OCI-LY3 (cell line): ENCODE measurements around the gene MAP3K5.

Experiments used
- H2AFZ ChIP-seq: fragments of 200-600, 300-600 bp; shearing (Covaris generic); 2 replicates; pipeline ENCODE4 v1.6.0; 2014; ENCODE audit warnings: antibody characterized with exemption, low read depth, low read length
- H3K27ac ChIP-seq: fragments of 200-600, 300-600 bp; sonication (generic); 2 replicates; pipeline ENCODE4 v1.5.1; 2014; ENCODE audit warnings: mild to moderate bottlenecking, low read length, moderate library complexity, mixed read lengths
- H3K27me3 ChIP-seq: fragments of 200-600, 300-600 bp; sonication (generic); 2 replicates; pipeline ENCODE4 v1.6.1; 2014; ENCODE audit warnings: low read depth, low read length, mixed read lengths
- H3K36me3 ChIP-seq: fragments of 200-600, 300-600 bp; sonication (generic); replicated peaks from 2 replicates; pipeline ENCODE3; 2014; ENCODE audit warnings: low read depth, low read length, mixed read lengths
- H3K4me1 ChIP-seq: fragments of 300-600, 200-600 bp; sonication (generic); 2 replicates; pipeline ENCODE4 v1.6.1; 2014; ENCODE audit warnings: low read length, mixed read lengths
- H3K4me2 ChIP-seq: fragments of 200-600, 300-600 bp; sonication (generic); 2 replicates; pipeline ENCODE4 v1.6.1; 2014; ENCODE audit warnings: low read length, mixed read lengths
- H3K4me3 ChIP-seq: fragments of 300-600, 200-600 bp; sonication (generic); 2 replicates; pipeline ENCODE4 v1.5.1; 2014; ENCODE audit warnings: antibody characterized with exemption, mild to moderate bottlenecking, low read length, moderate library complexity
- H3K79me2 ChIP-seq: fragments of 300-600, 200-600 bp; shearing (Covaris generic); 2 replicates; pipeline ENCODE4 v1.6.1; 2014; ENCODE audit warnings: mild to moderate bottlenecking, low read length, mixed read lengths
- H3K9ac ChIP-seq: fragments of 300-600, 200-600 bp; shearing (Covaris generic); 2 replicates; pipeline ENCODE4 v1.6.0; 2014; ENCODE audit warnings: mild to moderate bottlenecking, low read length, moderate library complexity
- H3K9me3 ChIP-seq: fragments of 200-600, 300-600 bp; shearing (Covaris generic); 2 replicates; pipeline ENCODE4 v1.6.1; 2014; ENCODE audit warnings: low read length, mixed read lengths; ENCODE audit not compliant: insufficient read depth
- H4K20me1 ChIP-seq: fragments of 200-600, 300-600 bp; sonication (generic); 2 replicates; pipeline ENCODE4 v1.6.1; 2016; ENCODE audit warnings: low read length, mixed read lengths; ENCODE audit not compliant: insufficient read depth
- CTCF ChIP-seq: fragments of 200-600, 300-600 bp; sonication (generic); IDR thresholded peaks from 2 replicates; pipeline ENCODE4 v1.5.1; 2014; ENCODE audit warnings: antibody characterized with exemption, low read length, low read depth
- EZH2phosphoT487 ChIP-seq: fragments of 200-600 bp; shearing (Covaris generic); IDR thresholded peaks from 2 replicates; pipeline ENCODE4 v1.6.1; 2018; ENCODE audit warnings: antibody characterized with exemption, mixed run types, low read depth

Gene MAP3K5

DNA sequence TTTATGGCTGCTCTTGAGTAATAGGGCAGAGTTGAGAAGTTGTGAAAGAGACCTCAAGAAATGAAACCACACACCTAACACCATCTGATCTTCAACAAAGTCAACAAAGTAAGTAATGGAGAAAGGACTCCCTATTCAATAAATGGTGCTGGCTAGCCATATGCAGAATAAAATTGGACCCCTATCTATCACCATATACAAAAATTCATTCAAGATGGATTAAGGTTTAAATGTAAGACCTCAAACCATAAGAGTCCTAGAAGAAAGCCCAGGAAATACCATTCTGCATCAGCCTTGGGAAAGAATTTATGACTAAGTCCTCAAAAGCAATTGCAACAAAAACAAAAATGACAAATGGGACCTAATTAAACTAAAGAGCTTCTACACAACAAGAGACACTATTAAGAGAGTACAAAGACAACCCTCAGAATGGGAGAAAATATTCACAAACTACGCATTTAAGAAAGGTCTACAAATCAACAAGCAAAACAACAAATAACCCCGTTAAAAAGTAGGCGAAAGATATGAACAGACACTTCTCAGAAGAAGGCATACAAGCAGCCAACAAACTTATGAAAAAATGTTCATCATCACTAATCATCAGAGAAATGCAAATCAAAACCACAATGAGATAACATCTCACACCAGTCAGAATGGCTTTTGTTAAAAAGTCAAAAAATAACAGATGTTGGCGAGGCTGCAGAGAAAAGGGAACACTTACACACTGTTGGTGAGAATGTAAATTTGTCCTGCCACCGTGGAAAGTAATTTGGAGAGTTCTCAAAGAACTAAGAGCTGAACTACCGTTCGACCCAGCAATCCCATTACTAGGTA is 4.0 kb downstream of the MAP3K5 start:
- H3K36me3 ChIP-seq: no peaks in the 10 kb centered on the region
- peaks cover 32% of the 10 kb centered on the region for H3K4me1 ChIP-seq
- H3K9ac ChIP-seq: no peak overlapping the region
- no peaks in the 10 kb centered on the region for H3K79me2 ChIP-seq
- no peak overlapping the region for H2AFZ ChIP-seq
- peaks cover 4% of the 10 kb centered on the region for H4K20me1 ChIP-seq
- H3K9me3 ChIP-seq: no peaks in the 10 kb centered on the region
- TF ChIP-seq CTCF (no peak), EZH2phosphoT487 (no peak)
- 0 out of 2 replicates have a peak, but pooled peaks cover 13% of the 10 kb centered on the region for H3K27me3 ChIP-seq
- H3K4me2 ChIP-seq: no peak overlapping the region
- H3K4me3 ChIP-seq: no peak overlapping the region
- H3K27ac ChIP-seq: no peak overlapping the region

- H3K4me3 ChIP-seq: no peak overlapping the region
- no peak overlapping the region for H3K4me2 ChIP-seq
- peaks cover 33% of the 10 kb centered on the region for H3K4me1 ChIP-seq
Observed at GRCh38 chr6:136787726-136788068, 4.6 kb downstream of the MAP3K5 start.

DNA sequence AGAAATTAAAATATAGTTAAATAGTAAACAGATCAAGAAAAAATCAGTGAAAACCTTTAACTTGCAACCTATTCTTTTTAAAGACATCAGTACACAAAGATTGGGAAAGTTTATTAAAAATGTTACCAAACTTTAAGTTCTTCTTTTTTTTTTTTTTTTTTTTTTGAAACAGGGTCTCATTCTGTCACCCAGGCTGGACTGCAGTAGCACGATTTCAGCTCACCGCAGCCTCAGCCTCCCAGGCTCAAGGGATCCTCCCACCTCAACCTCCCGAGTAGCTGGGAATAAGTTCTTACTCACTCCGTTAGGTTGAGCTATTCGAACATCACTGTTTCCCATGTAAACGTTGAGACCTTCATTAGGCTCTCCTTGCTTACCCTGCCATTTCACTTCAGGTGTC is 5.6 kb downstream of the MAP3K5 start:
- H3K79me2 ChIP-seq: no peaks in the 10 kb centered on the region

More at GRCh38 chr6:136787726-136788068, 4.6 kb downstream of the MAP3K5 start:
- H3K27ac ChIP-seq: no peak overlapping the region
- 0 out of 2 replicates have a peak, but pooled peaks cover 13% of the 10 kb centered on the region for H3K27me3 ChIP-seq
- no peaks in the 10 kb centered on the region for H3K9me3 ChIP-seq
- H3K79me2 ChIP-seq: no peaks in the 10 kb centered on the region
- no peak overlapping the region for H3K9ac ChIP-seq
- peaks cover 4% of the 10 kb centered on the region for H4K20me1 ChIP-seq
- no peak for TF ChIP-seq EZH2phosphoT487
- no peak for TF ChIP-seq CTCF
- no peak overlapping the region for H2AFZ ChIP-seq
- H3K36me3 ChIP-seq: no peaks in the 10 kb centered on the region

More for the DNA sequence above, 5.6 kb downstream of the MAP3K5 start:
- Histone ChIP-seq H3K4me3 (no peak overlapping the region), H3K36me3 (no peaks in the 10 kb centered on the region), H4K20me1 (peaks cover 4% of the 10 kb centered on the region), H2AFZ (no peak overlapping the region), H3K4me1 (peaks cover 33% of the 10 kb centered on the region), H3K9ac (no peak overlapping the region), H3K9me3 (no peaks in the 10 kb centered on the region), H3K27me3 (0 out of 2 replicates have a peak, but pooled peaks cover 13% of the 10 kb centered on the region), H3K27ac (no peak overlapping the region), H3K4me2 (no peak overlapping the region)
- TF ChIP-seq EZH2phosphoT487 (no peak), CTCF (no peak)
